GM18498 (cell line): Measurements from ENCODE around the gene FKBP15.

ENCODE experiments used
- ATAC-seq: cut with Tn5 transposase; IDR thresholded peaks from one replicate; pipeline ENCODE4 v1.9.1; 2021; ENCODE audit warnings: mild to moderate bottlenecking, moderate library complexity; ENCODE audit not compliant: unreplicated experiment

Gene FKBP15

GRCh38 chr9:113231701-113232100, 10.6 kb upstream of the FKBP15 start:
- ATAC-seq = no peak

DNA sequence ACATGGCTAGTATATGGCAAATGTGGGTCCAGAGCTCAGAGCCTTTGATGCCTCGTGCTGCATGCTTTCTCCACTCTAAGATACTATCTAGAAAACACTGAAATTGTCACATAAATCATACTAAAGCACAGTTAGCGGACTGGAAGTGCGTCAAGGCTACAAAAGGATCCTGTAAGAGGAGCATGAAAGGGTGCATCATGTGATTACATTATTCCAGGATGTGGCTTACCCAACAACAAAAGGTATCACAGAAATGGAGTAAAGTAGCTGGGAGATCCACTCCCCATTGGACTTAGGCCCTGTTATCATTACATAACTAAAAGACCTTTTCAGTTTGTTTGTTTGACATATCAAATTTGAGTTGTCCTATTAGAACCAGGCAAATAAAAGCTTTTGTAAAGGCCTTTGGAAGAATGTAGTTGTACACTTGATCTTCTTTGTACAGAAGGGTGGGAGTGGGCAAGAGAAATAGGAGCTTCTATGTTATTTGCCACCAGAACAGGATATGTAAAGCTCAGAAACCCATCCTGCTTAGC, 7.1 kb upstream of the FKBP15 start:
- no peak for ATAC-seq

DNA sequence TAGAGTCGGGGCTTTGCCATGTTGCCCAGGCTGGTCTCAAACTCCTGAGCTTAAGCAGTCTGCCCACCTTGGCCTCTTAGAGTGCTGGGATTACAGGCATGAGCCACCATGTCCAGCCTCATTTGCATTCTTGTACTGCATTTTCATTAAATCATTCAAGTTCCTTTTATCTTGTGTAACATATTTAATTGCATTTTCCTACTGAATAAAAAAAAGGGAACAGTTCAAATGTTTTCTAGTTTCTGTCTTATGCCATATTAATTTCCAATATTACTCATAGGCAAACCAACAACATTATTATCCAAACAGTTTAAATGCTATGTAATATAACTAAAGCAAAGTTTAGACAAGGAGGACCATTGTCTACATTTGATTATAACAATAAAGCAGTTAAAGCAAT, 6.4 kb upstream of the FKBP15 start:
- ATAC-seq = no peak

- ATAC-seq = no peak
Observed at GRCh38 chr9:113223963-113224362, 2.9 kb upstream of the FKBP15 start.

DNA sequence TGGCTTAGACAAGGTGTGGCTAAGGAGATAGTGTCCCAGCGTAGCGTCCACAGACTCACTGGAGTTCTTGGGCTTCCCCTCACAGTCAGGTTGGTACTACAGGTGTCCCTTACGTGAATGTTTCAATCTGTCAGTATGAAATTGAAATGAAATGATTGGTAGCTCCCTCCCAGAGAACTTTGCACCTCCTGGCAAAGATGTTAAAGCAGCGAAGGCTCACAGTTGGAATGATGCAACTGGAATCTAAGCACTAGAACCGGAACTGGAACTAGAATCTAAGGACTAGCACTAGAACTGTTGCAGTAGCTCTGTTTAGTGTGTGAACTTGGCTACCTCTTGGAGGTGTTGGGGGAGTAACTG, 1.4 kb upstream of the FKBP15 start:
- ATAC-seq = no peak

GRCh38 chr9:113221800-113222481, 864 bp upstream of the FKBP15 start:
- ATAC-seq = no peak

DNA sequence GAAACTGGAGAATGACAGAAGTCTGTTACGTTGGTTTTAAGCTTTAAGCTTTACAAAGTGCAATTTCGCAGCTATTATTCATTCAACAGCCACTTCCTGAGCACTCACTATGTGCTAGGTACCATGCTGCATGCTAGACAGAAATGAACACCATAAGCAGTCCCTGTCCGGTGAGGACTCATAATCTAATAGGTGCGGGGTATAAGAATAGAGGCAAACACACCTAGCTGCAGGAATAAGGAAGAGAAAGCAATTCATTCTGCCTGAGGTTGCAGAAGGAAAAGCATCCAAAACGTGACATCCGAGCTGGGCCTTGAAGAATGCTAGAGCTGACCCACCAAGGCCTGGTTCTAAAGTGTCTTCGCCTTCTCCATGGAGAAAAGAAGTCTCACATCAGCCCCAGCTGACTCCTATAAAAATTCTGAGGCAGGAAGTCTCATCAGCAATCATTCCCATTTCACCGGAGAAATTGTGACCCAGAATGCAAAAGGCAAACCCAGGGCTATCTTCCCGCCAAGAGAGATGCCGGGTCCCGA, 542 bp downstream of the FKBP15 start:
- no peak for ATAC-seq

GRCh38 chr9:113219969-113220368, 1.1 kb downstream of the FKBP15 start:
- ATAC-seq = peak; percentile 59

DNA sequence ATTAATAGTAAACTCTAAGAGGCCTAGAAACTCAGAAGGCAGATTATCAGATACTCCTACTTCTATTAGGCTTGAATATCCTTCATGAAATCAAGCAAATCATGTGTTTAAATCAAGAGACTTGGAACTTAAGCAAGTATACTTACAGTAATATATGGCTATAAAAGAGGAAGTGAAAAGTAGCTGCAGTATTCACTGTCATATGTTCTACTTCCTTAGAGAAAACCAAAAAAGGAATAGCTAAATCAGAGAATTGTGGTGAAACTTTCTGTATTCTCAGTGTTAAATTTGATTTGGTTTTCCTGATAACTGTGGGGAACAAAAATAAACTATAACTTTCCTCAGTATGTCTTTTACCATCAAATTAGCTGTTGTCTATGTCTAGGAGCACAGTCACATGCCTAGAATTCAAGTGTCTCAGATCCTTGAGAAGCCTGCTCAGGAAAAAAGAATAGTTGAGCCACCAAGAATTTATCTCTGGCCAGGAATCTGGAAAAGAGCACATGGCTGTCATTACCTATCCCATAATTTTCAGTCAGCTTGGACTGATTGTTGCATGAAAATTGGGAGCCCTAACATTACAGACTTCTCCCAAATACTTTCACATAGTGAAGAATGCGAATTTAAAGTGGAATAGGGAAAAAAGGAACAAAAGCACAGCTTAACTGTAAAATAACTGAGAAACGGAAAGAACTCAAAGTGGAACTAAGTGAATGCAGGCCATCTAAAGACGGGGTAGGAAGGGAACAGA, 1.7 kb downstream of the FKBP15 start:
- ATAC-seq = peak; percentile 37

- ATAC-seq = no peak
Observed at GRCh38 chr9:113216406-113216805, 4.7 kb downstream of the FKBP15 start.

DNA sequence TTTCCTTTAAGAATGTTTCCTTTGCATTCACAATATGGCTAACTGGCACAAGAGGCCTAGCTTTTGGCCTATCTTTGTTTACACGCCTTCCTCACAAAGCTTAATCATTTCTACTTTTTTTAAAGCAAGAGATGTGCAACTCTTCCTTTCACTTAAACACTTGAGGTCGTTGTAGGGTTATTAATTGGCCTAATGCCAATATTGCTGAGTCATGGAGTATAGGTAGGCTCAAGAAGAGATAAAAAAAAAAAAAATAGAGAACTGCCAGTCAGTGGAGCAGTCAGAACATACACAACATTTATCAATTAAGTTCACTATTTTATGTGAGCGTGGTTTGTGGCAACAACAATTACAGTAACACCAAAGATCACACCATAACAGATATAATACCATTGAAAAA, 5.9 kb downstream of the FKBP15 start:
- no peak for ATAC-seq

DNA sequence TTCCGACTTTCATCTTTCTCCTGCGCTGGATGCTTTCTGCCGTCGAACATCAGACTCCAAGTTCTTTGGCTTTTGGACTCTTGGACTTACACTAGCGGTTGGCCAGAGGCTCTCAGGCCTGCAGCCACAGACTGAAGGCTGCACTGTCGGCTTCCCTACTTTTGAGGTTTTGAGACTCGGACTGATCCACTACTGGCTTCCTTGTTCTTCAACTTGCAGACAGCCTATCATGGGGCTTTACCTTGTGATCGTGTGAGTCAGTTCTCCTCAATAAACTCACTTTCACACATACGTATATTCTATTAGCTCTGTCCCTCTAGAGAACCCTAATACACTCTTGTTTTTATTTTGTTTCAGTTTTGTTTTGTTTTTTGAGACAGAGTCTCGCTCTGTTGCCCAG, 10.3 kb downstream of the FKBP15 start:
- no peak for ATAC-seq

- no peak for ATAC-seq
Observed at GRCh38 chr9:113205861-113206260, 15.2 kb downstream of the FKBP15 start.

- no peak for ATAC-seq
Observed at GRCh38 chr9:113205432-113205831, 15.6 kb downstream of the FKBP15 start.

- no peak for ATAC-seq
Observed at GRCh38 chr9:113199683-113200329, 21.3 kb downstream of the FKBP15 start.

DNA sequence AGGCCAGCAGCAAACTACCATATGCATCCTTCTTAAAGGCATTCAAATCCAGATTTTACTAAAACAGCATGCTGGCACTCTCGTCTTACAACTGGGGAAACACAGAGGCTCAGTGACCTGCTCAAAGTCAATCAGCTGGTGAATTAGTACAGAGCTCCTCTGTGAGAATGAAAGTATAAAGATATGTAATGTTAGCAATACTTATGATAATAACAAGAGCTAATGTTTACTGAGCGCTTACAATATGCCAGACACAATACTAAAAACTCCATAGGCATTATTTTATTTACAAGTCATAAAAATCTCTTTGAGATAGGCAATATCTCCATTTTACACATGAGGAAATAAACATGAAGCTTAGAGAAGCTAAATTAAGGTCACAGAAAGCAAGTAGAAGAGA, 28.6 kb downstream of the FKBP15 start:
- ATAC-seq = no peak

GRCh38 chr9:113187929-113188595, 33.0 kb downstream of the FKBP15 start:
- no peak for ATAC-seq

DNA sequence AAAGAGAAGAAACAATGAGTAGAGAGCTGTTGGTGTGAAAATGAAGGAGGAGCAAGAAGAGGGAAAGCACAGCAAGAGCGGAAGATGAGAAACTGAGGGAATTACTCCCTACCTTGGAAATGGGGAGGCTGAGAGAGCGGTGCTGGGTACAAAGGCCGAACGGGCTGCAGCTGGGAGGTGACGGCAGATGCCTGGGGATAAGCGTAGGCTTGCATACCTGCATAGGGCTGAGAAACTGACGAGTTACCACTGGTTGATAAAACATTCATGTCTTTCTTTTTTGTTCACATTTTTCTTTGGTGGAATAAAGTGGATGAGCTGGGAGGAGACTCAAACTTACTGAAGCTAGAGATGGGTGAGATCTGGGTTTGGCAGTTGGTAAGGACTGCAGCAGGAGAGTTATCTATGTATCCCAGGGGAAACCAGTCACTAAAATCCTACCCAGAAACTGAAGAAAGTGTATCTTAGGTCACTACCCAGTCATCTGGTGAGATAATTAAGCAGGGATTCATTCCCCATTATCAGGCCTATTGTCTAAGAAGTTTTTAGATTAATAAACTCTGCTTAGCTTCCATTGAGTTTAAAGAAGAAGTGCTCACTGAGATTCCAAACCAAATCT, 34.8 kb downstream of the FKBP15 start:
- no peak for ATAC-seq

GRCh38 chr9:113185271-113185670, 35.8 kb downstream of the FKBP15 start:
- ATAC-seq = no peak

- ATAC-seq = no peak
Observed at GRCh38 chr9:113184539-113184938, 36.5 kb downstream of the FKBP15 start.
